HG02981 (cell line): ENCODE measurements around the gene ITPRIPL1.

Experiments used
- ATAC-seq: cut with Tn5 transposase; IDR thresholded peaks from one replicate; pipeline ENCODE4 v1.9.1; 2021; ENCODE audit warnings: mild to moderate bottlenecking, moderate library complexity; ENCODE audit not compliant: unreplicated experiment

ITPRIPL1 gene

DNA sequence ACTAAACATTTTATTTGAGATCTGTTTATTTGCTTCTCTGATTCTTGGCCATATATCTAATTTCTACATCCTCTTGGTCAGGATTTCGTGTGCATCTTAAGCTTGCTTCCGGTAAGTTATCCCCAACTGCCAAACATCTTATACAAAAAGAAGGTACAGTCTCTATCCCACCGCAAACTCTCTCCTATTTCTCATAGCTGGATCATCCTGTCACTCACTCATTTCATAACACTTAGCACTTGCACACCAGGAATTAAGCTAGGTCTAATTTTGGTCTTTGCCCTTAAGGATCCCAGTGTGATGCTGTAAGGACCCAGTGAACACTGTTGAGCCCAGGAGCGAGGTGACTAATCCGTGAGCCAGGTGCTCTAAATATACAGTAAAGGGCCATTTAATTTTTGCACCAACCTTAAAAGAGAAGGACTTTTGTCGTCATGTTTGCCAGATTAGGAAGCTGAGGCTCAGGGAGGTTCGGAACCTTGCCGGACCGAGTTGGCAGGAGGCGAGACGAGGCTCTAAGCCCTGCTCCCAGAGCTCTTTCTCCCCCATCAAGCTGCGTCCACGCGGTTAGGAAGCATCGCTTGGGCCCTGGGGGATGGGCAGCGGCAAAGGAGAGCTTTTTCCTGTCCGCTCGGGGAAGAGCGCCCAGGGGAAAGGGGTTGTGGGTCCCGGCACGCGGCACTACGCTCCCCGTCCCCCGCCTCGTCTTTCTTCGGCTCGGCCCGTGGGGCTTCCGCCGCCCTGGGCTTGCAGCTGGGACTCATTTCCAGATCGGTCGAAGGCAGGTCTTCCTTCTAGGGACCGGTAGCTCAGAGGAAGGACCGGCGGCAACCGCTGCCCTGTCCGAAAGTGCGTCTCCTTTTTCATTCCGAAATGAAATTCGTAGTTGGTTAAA lies 4.1 kb upstream of the ITPRIPL1 start:
- ATAC-seq, result peak; percentile 19

DNA sequence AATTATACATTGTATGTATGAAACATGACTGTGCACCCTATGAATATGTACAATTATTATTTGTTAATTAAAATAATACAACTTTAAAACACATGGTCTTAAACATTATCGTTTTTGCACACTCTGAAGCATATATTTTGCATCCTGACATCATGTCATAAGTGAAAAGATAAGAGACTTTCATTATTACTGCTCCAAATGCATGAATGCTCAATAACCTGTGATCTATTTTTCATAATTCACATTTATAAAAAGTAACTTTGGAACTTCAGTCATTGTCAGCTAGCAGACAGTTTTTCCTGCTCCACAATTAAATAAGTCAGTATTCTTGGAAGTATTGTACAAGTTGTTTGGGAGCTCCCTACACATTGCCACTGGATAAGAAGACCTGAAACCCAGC lies 1.3 kb upstream of the ITPRIPL1 start:
- ATAC-seq, result no peak

DNA sequence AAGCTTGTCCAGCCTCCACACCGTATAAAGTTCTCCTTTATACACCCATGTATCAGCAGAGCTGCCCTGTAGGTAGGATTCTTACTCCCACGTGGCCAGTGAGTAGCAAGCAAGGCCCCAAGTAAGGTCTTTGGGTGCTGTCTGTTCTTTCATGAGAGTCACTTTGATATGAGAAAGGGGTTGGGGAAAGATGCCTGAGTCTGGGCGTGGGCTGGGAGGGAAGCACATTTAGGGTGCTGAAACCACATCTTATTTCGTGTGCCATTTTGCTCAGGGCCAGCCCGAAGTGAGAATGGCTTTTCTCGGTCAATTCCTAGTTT lies 436 bp upstream of the ITPRIPL1 start:
- no peak for ATAC-seq

DNA sequence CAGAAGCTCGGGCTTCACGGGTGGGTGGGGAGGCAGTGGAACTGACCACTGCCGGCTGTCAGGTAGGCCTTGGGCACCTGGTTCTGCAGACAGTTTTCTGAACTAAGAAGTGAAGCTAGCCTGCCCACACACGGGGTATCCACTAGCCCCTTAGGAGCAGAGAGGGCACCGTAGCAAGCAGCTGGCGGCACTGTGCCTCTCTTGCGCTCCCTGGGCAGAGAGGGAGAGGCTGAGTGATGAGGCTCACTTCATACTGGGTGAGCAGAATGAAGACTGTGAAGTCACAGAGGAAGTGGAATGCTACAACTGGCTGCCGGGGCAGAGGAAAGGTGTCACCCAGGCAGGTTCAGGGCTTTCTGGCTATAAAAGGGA lies 753 bp downstream of the ITPRIPL1 start:
- ATAC-seq, result no peak

DNA sequence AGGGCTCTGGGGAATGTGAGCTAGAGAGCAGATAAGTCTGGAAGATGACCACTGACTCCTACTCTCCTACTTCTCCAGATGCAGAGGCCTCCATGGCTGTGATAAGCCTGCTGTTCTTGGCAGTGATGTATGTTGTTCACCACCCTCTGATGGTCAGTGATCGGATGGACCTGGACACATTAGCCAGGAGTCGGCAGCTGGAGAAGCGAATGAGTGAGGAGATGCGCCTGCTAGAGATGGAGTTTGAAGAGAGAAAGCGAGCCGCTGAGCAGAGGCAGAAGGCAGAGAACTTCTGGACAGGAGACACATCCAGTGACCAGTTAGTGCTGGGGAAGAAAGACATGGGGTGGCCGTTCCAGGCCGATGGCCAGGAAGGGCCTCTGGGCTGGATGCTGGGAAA lies 1.4 kb downstream of the ITPRIPL1 start:
- no peak for ATAC-seq

DNA sequence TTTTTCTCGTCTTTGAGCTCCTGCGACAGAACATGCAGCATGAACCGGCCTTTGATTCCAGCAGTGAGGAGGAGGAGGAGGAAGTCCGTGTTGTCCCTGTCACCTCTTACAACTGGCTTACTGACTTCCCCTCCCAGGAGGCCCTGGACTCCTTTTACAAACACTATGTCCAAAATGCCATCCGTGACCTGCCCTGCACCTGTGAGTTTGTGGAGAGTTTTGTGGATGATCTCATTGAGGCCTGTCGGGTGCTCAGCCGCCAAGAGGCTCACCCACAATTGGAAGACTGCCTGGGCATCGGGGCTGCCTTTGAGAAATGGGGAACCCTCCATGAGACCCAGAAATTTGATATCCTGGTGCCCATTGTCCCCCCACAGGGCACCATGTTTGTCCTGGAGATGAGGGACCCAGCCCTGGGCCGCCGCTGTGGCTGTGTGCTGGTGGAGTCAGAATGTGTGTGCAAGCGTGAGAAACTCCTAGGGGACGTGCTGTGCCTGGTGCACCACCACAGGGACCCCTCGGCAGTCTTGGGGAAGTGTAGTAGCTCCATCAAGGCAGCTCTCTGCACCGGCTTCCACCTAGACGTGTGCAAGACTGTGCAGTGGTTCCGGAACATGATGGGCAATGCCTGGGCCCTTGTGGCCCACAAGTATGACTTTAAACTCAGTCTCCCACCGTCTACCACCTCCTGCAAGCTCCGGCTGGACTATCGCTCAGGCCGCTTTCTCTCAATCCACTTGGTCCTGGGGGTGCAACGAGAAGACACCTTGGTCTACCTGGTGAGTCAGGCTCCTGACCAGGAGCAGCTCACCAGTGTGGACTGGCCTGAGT lies 2.1 kb downstream of the ITPRIPL1 start:
- ATAC-seq, result no peak

DNA sequence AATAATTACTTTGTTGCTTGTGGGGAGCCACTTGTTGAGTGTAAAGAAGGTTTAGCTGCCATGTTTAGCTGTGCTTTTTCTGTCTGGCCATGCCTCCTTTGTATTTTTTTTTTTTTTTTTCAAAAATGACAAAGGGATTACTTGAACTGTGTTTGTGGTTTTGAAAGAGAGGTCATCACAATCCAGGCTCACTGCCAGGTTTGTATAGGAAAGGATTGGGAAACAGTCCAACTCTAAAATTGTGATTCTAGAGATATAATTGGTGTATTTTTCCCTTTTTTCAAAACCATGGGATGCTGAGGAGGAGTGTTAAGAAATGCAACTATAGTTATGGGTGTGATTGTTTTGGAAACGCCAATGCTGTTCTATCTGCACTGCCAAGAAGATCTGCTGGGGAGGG lies 4.3 kb downstream of the ITPRIPL1 start:
- no peak for ATAC-seq

DNA sequence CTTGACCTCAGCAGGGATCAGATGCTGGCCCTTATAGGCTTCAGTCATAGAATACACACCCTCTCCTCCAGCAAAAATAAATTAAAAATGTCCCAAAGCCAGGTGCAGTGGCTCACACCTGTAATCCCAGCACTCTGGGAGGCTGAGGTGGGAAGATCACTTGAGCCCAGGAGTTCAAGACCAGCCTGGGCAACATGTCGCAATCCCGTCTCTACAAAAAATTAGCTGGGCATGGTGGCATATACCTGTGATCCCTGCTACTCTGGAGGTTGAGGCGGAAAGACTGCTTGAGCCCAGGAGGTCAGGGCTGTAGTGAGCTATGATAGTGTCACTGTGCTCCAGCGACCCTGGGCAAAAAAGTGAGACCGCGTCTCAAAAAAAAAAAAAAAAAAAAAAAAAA lies 4.8 kb downstream of the ITPRIPL1 start:
- ATAC-seq, result no peak

DNA sequence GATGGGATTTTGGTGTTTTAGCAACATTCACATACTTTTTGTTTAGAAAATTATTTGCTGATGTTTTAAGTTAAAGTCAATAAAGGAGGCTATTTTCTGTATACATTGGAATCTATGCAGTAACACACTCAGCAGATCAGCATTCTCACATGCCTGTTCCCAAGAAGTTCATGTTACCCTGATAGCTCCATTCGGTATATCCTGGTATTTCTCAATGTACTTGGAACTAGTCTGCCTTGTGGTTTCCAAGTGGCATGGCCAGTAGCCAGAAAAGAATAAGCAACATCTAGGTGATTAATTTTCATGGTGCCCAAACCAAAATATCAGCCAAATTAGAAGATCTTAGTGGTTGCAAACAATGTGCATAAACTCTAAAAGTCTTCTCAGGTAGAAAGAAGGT lies 5.3 kb downstream of the ITPRIPL1 start:
- ATAC-seq, result no peak

DNA sequence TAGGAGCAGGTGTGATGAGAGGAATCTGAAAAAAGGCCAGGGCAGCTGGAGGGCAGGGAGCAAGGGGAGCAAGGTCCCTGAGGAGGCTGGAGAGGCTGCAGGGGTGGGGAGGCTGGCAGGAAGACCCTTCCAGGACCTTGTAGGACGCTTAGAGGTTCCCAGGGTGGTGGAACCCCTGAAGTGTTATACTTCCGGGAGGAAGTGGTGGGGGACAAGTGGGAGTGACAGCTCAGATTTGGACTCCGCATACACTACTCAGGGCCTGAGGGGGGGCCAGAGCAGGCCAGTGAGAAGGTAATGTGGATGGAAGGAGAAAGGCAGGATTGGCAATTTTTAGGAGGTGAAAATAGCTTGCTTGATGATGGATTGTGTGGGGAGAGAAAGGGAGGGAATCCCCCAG lies 8.6 kb downstream of the ITPRIPL1 start:
- ATAC-seq, result no peak

DNA sequence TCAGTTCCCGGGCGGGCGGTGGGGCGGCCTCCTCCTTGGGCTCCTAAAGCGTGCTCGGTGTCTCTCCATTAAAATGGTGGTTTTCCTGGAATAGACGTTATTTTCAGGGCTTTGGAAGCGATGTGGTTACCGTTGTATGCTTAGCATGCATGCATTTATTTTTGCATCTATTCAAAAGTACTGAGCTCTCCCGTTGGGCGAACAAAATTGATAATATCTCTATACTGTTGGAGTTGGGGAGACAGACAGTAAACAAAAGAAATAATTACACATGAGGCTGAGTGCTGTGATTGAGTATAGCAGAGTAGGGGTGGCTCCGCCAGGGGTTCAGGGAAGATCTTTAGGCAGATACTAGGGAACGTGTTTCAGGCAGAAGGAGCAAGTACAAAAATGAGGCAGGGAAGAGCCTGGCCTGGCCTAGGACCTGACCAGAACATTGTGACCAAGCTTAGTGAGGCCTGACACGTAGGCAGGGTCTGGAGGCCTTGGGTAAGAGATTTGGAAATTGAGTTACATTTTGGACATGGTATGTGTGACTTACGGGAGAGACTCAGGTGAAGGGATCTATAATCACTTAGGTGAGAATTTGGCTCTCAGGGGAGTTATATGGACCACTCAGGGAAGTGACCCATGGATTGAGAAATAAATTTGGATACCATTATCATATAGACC lies 11.1 kb downstream of the ITPRIPL1 start:
- no peak for ATAC-seq

DNA sequence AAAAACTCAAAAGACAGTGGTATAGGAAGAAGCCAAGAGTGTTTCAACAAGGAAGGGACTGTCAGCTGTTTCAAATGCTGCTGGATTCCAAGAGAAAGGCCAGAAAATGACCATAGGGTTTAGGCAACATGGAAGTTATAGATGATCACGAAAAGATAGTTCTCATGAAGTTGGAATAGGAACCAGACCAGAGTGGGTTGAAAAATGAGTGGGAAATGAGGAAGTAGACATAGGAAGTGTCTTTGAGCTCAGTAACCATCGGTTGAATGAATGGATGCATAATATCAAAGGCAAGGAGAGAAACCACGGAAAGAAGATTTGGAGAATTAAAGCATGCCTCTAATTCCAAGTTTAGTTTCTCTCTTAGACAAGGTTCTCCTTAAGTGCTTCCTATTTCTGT lies 11.8 kb downstream of the ITPRIPL1 start:
- no peak for ATAC-seq

DNA sequence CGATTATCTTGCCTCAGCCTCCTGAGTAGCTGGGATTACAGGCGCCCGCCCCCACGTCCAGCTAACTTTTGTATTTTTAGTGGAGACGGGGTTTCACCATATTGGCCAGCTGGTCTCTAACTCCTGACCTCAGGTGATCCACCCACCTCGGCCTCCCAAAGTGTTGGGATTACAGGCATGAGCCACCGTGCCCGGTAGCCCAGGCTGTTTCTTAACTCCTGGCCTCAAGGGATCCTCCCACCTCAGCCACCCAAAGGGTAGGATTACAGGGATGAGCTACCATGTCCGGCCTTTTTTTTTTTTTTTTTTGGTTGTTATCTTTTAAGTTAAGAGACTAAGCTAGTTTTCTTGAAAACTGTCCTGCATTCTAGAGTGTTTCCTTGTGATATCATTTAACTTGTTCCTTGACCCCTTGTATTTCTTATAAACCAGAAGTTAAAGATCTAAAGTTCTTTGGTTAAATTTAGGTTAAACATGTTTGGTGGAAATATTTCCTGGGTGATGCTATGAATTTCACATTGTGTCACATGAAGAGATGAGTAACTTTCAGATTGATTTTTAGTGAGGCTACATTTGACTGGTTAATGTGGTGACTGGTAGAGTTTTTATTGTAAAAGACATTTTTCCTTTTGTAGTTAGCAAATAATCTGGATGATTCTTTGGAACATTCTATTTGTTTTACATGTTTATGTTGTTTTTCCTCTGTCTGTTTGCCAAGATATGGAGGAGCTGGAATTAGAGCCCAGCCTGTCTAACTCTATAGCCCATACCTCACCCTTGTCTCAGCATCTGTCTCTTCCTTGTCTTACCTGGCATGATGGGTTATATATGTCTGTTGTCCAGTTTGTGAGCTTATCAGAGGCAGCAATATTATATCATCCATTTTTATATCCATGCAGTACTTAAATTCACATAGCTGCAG lies 15.6 kb downstream of the ITPRIPL1 start:
- ATAC-seq, result no peak

DNA sequence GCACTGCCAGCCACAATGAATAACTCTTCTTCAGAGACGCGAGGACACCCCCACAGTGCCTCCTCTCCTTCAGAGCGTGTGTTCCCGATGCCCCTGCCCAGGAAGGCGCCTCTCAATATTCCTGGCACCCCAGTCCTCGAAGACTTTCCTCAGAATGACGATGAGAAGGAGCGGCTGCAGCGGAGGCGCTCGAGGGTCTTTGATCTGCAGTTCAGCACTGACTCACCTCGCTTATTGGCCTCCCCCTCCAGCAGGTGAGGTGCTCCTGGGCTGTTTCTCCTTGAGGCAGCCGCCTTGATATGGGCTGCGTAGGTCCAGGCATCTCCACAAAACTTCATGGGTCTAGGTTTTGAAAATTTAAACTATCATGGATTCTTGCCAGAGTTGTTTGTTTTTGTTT lies 16.5 kb downstream of the ITPRIPL1 start:
- ATAC-seq, result no peak

DNA sequence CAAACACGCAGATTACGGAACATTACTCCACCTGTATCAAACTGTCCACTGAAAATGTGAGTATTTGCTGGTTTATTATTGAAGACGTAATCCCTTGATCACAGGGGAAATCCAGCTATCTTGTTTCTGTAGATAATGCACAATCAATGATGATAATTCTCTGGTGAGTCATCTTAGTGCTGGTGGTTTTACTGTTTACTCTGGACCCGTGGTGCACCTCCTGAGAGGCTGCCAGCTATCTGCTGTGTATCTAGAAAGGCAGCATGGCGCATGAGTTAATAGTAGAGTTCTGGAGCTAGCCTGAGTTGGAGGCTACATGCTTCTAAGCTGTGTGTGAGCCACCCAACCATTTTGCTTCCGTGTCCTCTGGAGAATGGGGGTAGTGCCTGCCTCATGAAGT lies 17.0 kb downstream of the ITPRIPL1 start:
- no peak for ATAC-seq

DNA sequence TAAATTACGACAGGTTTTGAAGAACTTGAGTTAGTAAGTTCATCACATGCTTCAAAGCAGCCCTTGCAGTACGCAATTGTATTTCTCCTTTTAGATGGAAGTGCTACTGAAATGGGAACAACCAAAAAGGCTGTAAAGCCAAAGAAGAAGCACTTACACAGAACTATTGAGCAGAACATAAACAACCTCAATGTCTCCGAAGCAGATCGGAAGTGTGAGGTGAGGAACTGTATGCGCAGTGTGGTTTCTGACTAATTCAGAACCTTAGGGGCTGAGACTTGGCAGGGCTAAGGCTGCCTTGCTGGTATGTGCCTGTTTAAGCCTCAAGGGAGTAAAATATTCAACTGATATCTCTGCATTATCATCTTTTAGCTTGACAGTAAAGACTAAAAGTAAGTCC lies 18.9 kb downstream of the ITPRIPL1 start:
- ATAC-seq, result peak; percentile 86

DNA sequence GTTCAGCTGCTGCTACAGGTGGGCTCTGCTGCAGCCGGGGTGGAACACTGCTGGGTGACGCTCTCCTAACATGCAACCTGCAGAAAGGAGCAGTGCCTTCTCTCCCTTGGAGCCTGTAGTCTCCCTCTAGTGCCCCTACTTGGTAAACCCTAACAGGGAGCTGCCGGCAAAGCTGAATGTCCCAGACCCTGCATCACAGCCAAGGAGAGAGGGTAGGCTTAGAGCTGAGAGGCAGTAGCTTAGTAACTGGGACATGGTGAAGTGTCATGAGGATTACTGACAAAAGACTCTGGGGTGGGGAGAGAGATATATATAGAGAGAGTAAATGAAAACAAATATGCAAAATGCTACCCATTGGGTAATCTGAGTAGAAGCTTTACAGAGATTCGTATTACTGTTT lies 20.3 kb downstream of the ITPRIPL1 start:
- no peak for ATAC-seq

DNA sequence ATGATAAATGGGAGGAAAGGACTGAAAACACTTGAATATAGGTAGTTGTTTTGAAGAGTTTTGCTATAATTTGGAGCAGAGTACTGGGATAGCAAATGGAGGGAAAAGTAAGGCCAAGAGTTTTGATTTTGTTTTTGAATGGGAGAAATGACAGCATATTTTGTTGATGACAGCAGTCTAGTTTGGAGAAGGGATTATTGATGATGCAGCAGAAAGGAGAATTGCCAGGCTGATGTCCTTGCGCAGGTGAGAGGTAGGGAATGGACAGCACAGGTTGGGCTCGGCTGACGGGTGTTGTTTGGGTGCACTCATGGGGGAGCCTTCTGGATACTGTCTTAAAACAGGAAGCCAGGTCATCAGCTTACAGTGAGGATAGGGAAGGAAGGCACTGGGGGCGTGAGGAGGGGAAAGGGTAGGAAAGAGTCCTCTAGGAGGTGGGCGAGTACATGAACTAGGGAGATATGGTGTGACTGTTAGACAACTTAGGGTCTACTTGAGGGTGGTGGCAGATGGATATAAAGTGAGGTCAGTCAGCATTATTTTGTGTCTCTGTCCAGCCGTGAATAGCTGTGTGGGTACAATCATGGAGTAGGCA lies 20.8 kb downstream of the ITPRIPL1 start:
- no peak for ATAC-seq

DNA sequence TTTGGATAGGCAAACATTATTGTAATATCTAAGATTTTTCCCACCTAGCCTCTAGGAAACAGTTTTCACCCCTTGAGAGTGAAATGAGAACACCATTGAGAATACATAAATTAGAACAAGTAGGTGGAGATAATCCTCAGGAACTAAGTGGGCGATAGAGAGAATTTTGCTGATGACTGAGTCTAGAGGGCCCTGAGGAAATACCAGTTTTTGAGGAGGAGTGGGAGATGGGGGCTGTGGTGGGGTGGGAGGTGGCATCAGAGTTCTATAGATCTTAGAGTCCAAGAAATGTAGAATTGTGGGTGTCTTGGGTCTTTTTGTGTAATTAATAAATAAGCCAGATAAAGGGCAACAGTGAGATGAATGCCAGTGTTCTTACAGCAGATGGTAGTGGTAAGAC lies 22.3 kb downstream of the ITPRIPL1 start:
- ATAC-seq, result no peak

DNA sequence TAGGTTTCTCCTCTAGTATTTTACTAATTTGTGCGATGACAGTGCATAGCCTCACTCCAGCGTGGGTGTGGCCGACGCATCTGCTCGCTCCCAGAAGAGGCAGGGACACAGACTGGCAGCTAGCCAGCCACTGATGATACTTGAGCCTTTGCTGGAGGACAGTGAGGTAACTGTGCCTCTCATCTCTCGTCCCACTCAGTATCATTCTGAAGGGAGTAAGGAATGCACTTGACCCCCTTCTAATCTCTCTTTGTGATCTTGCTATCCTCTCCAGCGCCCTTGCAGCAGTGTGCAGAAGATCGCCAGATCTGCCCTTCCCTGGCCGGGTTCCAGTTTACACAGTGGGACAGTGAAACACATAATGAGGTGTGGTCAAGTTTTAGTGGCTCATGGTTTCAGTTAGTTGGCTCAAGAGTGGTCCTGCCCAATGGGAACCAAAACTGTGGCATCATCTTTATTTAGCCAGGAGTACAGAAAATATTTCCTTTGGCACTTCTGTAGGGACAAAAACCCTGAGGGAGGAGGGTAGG lies 28.0 kb downstream of the ITPRIPL1 start:
- ATAC-seq, result no peak
